Kidney capillary endothelial cell (primary cell): ENCODE measurements around the gene CDK9.
A peak's percentile ranks its signal among the peaks of the same experiment; 100 is the strongest.
"Not testable (repeated sequence)": the region's sequence is repeated elsewhere in the genome, so short reads cannot be mapped to it uniquely, and the experiment has no call there.

Experiments
- DNase-seq: peaks from one replicate; pipeline ENCODE4 v3.0.0-alpha.2; 2018; ENCODE audit warnings: low spot score

Gene CDK9

DNA sequence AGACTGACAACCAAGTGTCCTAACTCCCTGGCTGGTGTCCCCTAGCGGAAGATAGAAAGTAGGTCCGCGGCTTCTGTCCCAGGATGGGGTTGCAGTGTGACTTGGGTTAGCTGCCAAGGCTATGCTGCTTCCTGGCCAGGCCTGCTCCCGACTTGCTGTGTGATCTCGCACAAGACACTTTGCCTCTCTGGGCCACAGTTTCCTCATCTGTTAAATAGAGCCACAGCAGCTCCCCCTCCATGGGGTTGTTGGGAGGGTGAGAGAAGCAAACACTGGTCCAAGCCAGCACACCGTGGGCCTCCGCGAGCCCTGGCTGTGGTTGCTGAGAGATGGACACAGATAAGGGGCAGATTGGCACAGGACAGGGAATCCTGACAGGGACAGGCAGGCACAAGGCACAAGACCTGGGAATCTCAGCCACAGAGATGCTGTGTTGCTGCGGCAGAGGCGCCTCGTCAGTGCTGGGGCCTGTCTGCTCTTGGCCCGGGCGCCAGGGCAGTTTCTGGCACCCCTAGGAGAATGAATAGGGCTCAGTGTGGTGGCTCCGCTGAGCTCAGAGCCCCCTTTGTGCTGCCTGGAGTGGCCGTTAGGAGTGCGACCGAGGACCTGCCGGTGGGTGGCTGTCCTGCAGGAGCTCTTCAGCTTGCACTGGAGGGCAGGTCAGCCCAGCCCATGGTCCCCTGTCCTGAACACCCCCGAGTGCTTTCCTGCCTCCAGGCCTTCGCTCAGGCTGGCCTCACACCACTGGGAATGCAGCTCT lies 5.5 kb upstream of the CDK9 start:
- no peak for DNase-seq

DNA sequence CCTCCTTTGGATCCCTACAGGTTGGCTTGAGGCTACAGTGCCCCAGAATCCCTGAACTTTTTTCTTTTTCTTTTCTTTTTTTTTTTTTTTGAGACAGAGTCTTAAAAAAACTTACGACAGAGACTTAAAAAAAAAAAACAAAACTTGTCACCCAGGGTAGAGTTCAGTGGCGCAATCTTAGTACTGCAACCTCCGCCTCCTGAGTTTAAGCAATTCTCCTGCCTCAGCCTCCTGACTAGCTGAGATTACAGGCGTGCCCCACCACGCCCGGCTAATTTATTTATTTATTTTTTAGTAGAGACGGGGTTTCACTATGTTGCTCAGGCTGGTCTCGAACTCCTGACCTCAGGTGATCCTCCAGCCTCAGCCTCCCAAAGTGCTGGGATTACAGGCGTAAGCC lies 4.9 kb upstream of the CDK9 start:
- not testable (repeated sequence) for DNase-seq

DNA sequence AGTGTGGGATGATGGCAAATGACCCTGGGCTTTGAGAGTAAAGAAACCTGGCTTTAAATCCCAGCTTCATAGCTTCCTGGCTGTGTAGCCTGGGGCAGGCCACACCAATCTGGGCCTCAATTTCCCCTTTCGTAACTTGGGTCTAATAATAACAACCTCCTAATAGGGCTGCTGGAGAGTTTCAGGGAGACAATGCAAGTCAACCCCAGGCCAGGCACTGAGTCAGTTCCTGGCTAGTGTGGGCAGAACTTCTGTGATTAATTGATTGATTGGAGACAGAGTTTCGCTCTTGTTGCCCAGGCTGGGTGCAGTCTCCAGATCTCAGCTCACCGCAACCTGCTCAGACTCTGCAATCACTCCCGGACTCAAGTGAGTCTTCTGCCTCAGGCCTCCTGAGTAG lies 4.0 kb upstream of the CDK9 start:
- DNase-seq: no peak

DNA sequence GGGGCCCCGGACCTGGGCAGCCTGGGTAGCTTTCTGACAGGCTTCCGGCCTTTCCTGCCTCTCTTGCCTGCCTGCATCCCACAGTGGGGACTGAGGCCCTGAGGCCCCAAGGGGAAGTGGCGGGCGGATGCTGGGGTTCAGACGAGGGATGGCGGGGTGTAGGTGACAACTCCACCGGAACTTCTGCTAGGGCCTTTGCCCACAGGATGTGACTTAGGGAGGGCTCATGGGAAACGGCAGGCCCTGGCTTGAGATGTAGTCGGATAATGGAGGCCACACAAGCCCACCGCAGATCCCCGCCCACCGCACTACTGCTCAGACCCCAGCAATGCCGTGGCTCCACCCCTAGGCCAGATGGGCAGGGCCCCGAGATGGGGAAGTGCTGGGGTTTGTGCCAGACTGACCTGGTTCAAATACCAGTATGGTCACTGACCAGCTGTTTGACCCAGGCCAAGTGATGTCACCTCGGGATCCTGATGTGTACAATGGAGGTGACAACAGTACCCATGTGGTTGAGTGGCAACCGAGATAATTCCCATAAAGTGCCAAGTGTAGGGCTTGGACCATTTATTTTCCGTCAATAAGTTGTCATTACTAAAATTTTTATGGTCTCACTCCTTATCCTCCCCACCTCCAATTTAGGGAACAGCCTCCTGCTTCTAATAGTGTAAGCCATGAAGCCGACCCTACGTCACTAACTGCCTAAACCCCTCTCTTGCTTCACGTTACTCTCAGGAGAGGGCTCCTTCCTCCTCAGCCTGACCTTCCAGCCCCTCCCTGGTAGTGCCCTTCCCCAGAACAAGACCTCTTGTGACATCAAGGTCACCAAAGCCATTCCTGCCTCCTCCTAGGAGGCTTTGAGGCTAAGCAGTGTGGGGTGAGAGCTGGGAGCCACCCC lies 2.5 kb upstream of the CDK9 start:
- DNase-seq: peak; percentile 97

DNA sequence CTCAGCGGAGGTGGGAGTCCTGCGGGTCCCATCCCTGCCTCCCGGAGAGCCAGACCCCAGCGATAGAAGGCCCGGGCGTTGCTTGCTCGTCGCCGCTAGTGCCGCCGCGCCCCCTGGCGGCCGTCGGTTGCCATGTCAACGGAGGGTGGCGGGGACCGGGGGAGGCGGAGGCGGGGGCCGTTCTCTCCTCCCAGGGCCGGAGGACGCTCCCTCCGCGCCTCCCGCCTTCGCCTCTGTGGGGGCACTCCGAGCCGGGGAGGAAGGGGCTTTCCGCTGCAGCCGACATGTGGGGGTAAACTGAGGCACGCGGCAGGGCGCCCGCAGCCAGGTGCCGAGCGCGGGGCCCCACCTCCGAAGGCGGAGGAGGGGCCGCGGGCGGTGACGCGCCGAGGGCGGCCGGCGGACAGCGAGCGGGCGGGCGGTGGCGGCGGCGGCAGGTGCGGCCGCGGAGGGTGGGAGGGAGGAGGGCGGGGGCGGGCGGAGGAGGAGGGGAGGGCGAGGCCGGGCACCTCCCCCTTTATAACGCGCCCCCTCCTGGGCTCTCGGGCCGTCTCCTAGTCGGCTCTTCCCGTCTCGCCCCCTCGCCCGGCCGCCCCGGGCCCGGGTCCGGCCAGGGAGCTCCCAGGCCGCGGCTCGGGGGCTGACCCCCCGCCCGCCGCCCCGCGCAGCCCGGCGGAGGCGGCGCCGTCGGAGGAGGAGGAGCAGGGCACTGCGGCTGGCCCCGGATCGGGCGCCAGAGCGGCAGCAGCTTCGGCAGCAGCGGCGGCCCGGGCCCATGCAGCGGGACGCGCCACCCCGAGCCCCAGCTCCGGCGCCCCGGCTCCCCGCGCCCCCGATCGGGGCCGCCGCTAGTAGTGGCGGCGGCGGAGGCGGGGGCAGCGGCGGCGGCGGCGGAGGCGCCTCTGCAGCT lies 556 bp upstream of the CDK9 start:
- peak; percentile 80 for DNase-seq

DNA sequence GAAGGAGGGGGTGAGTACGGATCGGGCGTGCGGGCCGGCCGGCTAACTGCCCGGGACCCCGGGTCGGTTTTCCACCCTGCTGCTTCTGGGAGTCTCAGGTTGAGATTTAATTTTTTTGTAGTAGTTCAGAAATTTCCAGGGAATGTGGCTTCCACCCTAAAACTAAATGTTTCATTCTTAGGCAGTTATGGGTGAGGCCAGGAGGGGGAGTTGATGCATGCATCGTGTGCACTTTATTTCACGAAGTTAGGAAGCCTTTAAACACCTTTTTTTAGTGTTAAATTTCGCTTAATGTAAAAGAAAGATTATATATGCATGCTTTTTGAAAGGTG lies 905 bp downstream of the CDK9 start:
- no peak for DNase-seq

DNA sequence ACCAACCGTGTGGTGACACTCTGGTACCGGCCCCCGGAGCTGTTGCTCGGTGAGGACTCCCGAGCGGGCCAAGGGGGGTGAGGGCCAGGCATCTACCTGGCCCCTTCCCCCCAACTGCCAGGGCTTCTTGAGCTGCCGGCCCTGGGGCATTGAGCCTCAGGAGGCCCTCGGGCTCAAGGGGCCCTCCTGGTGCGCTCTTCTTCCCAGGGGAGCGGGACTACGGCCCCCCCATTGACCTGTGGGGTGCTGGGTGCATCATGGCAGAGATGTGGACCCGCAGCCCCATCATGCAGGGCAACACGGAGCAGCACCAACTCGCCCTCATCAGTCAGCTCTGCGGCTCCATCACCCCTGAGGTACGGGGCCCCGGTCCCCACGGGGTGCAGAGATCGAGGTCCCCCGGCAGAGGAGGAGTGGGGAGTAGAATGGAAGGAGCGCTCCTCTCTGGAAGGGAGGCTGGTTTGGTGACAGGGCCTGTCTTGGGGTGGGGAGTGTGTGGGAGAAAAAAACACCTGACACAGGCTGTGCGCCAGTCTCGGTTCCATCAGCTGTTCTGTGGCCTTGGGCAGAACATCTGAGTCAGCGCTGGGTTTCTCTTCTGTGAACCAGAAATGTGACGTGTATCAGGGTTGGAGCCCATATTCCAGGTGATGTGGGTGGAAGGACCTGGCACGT lies 2.6 kb downstream of the CDK9 start:
- no peak for DNase-seq

DNA sequence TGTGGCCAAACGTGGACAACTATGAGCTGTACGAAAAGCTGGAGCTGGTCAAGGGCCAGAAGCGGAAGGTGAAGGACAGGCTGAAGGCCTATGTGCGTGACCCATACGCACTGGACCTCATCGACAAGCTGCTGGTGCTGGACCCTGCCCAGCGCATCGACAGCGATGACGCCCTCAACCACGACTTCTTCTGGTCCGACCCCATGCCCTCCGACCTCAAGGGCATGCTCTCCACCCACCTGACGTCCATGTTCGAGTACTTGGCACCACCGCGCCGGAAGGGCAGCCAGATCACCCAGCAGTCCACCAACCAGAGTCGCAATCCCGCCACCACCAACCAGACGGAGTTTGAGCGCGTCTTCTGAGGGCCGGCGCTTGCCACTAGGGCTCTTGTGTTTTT lies 3.3 kb downstream of the CDK9 start:
- no peak for DNase-seq

DNA sequence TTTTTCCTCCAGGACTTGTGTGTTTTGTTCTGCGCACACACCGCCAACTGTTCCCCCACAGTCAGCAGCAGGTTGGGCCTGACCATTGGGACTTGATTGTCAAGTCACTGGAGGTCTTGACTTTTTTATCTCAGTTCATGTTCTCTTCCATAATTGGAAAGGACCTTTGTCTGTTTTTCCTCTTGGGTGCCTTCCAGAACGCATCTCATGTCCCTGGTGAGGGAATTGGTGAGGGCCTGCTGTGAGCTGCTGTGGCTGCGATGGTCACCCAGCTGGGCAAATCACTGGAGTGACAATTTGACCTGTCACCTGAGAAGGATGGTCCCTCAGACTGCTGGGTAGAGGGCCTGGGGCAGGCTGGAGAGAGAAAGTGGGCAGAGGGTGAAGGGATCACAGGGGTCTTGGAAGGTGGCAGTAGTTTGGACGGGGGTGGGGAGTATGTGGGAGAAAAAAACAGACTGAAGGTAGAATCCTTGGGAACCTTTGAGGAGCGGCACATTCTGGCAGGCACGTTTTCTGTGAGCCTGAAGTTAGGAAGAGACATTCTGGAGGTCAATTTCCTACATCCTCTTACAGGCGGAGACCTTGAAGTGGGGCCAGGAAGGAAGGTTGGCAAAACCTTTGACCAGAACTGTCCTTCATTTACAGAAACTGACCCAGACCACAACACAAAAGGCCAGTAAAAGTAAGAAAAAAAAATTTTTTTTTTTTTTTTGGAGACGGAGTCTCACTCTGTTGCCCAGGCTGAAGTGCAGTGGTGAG lies 4.4 kb downstream of the CDK9 start:
- no peak for DNase-seq

DNA sequence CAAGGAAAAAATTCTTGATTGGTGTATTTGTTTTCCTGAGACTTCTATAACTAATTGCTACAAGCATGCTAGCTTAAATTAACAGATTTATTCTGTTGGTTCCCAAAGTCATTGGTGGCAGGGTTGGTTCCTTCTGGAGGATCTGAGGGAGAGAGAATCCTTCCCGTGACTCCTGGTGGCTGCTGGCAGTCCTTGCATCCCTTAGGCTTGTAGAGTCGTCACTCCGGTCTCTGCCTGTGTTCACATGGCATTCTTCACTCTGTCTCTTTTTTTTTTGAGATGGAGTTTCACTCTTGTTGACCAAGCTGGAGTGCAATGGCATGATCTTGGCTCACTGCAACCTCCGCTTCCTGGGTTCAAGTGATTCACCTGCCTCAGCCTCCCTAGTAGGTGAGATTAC lies 5.3 kb downstream of the CDK9 start:
- DNase-seq: no peak

DNA sequence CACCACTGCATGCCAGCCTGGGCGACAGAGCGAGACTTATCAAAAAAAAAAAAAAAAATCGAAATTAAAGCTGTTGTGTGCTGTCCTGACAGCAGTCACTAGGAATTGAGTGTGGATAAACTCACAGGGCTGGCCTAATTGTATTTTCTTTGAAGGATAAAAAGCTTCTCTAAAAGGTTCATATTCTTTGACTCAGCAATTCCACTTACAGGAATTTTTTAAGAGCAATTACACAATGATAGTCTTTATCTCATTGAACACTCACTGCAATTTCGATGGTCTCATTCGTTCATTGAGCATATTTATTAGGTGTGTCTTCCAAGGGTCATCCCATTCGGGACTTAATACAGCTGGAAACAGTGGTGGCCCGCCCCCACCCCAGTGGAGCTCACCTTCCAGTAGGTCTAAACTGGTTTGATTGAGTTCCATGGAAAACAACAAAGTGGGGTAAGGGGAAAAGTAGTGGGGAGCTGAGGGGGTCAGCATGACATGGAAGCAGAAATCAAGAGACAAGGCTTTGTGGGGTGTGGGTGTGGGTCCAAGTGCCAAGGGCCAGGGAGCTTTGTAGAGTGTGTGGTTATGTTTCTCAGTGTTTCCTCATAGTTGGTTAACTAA lies 6.7 kb downstream of the CDK9 start:
- DNase-seq: no peak

DNA sequence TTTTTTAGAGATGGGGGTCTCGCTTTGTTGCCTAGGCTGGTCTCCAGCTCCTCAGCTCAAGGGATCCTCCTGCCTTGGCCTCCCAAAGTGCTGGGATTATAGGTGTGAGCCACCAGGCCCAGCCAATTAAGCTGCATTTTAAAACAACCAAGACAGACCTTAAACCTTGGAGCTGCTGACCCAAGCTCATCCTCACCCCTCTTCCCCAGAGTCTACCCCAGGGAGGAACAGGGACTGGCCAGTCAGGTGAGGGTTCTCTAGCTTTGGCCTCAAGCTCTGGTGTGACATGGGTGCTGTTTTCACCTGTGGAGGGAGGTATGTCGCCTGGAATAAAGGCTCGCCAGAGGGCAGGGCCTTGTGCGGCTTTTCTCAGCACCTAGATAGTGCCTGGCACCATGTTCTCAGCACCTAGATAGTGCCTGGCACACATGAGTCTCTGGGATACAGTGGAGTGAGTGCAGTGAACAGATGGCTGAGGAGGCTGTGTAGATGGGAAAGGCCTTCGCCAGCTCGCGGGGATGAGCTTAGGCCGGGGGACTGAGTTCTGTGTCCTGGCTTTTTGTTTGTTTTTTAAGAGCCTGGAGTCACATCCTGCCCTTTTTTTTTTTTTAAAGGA lies 7.4 kb downstream of the CDK9 start:
- no peak for DNase-seq

DNA sequence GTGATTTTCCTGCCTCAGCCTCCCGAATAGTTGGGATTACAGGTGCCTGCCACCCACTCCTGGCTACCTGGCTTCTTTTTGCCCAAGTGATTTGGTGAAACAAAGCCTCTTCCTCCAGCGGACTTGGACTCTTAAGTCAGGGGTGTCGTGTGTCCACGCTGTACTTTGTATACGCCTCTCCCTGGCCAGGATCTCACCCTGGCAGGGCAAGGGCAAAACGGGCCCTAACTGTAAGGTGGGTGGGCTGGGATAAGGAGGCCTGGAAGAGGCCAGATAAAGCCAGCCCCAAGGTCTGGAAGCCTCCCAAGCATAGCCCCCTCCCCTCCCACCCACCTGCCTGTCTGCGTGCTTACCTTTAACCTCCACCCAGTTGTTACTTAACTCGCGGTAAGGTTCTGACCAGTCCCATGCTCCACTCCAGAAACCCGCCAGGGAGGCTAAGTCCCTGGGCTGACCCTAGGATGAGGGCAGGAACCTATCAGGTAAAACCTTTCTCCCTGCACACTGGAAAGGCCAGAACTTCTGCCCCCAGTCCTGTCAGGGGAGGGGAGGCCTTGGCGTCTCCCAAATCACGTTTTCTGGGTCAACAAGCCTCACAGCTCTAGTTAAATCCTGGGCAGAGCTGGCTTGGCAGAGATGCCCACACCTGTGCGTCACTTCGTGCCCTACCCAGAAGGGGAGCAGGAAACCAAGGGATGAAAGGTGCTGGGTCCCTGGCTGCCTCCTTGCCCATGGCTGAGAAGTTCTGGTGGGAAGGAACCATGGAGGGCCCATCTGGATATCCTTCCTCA lies 8.4 kb downstream of the CDK9 start:
- no peak for DNase-seq

DNA sequence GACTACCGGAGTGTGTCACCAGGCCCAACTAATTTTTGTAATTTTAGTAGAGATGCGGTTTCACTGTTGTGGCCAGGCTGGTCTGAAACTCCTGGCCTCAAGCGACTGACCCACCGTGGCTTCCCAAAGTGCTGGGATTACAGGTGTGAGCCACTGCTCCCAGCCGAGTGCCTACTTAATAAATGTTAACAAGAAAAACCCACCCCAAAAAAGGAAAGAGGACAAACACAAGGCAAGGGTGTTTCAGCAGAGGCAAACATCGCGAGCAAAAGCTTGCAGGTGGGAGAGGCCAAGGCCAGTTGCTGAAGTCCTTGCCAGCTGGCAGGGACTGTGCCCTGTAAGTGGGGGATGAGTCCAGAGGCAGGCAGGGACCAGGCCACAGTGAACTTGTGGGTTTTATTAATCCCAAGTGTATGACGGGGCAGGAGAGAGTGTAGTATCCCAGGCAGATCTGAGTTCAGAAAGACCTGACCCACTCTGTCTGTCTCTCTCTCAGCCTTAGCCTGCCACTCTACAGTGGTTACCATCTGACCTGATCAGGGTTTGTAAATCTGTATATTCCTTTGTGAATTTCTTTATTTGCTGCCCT lies 10.5 kb downstream of the CDK9 start:
- no peak for DNase-seq

DNA sequence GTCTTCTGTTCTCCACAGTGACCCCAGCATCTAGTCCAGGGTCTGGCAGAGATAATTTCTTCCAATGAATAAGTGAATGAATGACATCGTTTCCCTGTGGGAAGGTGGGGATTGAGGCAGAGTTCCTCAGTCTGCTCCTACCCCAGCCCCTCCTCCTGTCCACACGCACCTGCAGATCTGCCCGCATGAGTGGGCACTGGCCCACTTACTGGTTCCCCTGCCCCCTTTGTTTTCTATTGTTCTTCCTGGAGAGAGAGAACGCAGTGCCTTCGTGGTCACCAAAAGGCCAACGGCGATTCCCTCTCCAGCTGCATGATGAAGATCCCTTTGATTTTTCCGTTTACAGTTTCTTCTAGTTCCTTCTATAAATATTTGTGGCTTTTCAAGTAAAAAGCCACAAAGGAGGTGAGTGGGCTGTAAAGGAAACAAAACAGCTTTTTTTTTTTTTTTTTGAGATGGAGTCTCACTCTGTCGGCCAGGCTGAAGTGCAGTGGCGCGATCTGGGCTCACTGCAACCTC lies 11.1 kb downstream of the CDK9 start:
- no peak for DNase-seq

DNA sequence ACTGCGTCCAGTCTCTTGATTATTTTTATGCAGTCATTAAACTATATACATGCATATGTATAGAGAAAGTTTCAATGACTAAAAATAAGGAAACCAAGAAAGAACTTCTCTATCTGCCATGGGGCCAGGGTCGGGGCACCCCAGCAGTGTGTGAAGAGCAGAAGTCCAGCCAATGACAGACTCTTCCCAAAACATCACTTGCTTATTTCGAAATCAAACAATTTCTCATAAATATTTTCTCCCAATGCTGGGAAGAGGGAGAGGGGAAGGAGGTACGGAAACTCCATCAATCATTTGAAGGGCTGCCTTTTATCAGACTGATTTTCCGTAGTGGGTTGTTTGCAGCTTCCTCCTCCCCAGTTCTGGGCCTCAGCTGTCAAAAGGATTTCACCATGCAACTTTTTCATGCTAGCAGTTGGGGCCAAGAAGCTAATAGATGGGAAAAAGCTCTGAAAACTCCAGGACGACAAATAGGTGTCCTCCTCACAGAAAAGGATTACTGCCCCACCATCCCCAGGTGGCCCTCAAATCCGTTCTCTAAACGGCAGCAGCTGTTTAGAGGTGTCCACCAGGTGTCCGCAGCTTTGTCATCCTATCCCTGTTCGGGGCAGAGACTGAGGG lies 16.2 kb downstream of the CDK9 start:
- no peak for DNase-seq

DNA sequence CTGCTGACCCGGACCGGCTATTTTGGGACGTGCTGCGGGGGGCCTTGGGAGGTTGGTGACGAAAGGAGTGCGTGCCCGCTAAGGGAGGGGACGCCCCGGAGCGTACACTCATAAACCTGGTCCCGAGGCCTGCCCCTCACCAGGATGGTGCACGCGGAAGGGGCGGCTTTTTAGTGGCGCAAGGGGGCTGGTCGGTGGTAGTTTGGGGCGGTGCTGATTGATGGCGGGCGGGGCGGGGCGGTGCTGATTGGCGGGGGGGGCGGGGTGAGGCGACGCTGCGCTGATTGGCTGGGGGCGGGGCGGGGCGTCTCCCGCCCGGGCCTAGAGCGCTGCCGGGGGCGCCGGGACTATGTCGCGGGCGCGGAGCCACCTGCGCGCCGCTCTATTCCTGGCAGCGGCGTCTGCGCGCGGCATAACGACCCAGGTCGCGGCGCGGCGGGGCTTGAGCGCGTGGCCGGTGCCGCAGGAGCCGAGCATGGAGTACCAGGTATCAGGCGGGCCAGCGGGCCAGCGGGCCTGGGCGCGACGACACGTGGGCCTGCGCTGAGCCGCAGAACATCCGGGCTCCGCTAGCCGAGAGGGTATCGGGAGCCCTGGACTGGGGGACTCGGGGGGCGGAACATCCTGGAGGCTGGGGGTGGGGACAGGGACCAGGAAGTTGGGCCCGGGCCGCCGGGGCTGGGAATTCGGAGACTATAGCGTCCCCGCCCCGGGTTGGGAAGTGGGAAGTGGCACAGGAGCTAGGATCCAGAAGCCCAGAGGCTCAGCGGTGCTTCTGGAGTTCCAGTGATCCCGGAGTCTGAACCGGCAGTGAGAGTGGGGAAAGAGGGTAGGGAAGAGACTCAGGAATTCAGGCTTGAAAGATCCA lies 17.0 kb downstream of the CDK9 start, which contains the start of gene FPGS:
Gene FPGS, plus strand, starts transcription at position 307 of the 868 bp plus-strand sequence. Its CDS starts 43 bp downstream, at position 350.
- no peak for DNase-seq
